Trophoblast cell (in vitro differentiated cells and primary cell): ENCODE results near the gene HSPA4.

Experiments used
- DNase-seq, 2 donors: peaks; one replicate each; pipeline ENCODE4 v3.0.0-alpha.2; 2016
- H2AFZ ChIP-seq: 2 replicates; pipeline ENCODE4 v1.6.1; 2013; ENCODE audit warnings: low read length, moderate library complexity, mild to moderate bottlenecking; ENCODE audit not compliant: insufficient read depth, poor library complexity
- H2AK5ac ChIP-seq: 2 replicates; pipeline ENCODE4 v1.6.1; 2013; ENCODE audit warnings: mild to moderate bottlenecking, low read length
- H2BK120ac ChIP-seq: 2 replicates; pipeline ENCODE4 v1.6.1; 2013; ENCODE audit warnings: low read length, mild to moderate bottlenecking, moderate library complexity; ENCODE audit not compliant: insufficient read depth, poor library complexity
- H2BK12ac ChIP-seq: 2 replicates; pipeline ENCODE4 v1.6.1; 2013; ENCODE audit warnings: mild to moderate bottlenecking, low read length, moderate library complexity
- H2BK5ac ChIP-seq: 2 replicates; pipeline ENCODE4 v1.6.1; 2013; ENCODE audit warnings: low read length, low read depth, moderate library complexity, mild to moderate bottlenecking; ENCODE audit not compliant: poor library complexity
- H3K14ac ChIP-seq: 2 replicates; pipeline ENCODE4 v1.6.1; 2013; ENCODE audit warnings: mild to moderate bottlenecking, low read length
- H3K18ac ChIP-seq: 2 replicates; pipeline ENCODE4 v1.6.1; 2013; ENCODE audit warnings: mild to moderate bottlenecking, low read length
- H3K23ac ChIP-seq: 2 replicates; pipeline ENCODE4 v1.6.1; 2013; ENCODE audit warnings: low read length
- H3K27ac ChIP-seq: 2 replicates; pipeline ENCODE4 v1.5.1; 2013; ENCODE audit warnings: low read depth, mild to moderate bottlenecking, inconsistent platforms, low read length, moderate library complexity
- H3K27me3 ChIP-seq: 2 replicates; pipeline ENCODE4 v1.6.1; 2013; ENCODE audit warnings: inconsistent platforms, mild to moderate bottlenecking, low read length, moderate library complexity; ENCODE audit not compliant: insufficient read depth
- H3K36me3 ChIP-seq, 2 experiments: 1 replicate in 1 of 2; 2 replicates in 1 of 2; pipeline ENCODE4 v1.6.1; 2013; ENCODE audit warnings: low read length in 2 of 2, mild to moderate bottlenecking in 2 of 2, moderate library complexity in 1 of 2; ENCODE audit not compliant: insufficient read depth in 2 of 2, control insufficient read depth in 1 of 2
- H3K4ac ChIP-seq: 2 replicates; pipeline ENCODE4 v1.6.1; 2013; ENCODE audit warnings: low read depth, mild to moderate bottlenecking, low read length, moderate library complexity
- H3K4me1 ChIP-seq, 2 experiments: 1 replicate in 1 of 2; 2 replicates in 1 of 2; pipeline ENCODE4 v1.6.1; 2013; ENCODE audit warnings: low read length in 2 of 2, mild to moderate bottlenecking in 2 of 2, moderate library complexity in 1 of 2; ENCODE audit not compliant: insufficient read depth in 2 of 2, control insufficient read depth in 1 of 2
- H3K4me2 ChIP-seq: 2 replicates; pipeline ENCODE4 v1.6.1; 2013; ENCODE audit warnings: inconsistent platforms, mild to moderate bottlenecking, low read length, moderate library complexity
- H3K4me3 ChIP-seq: 2 replicates; pipeline ENCODE4 v1.5.1; 2013; ENCODE audit warnings: mild to moderate bottlenecking, low read depth, low read length, inconsistent platforms
- H3K79me1 ChIP-seq: one replicate; pipeline ENCODE4 v1.6.1; 2013; ENCODE audit warnings: low read length
- H3K79me2 ChIP-seq: 2 replicates; pipeline ENCODE4 v1.6.1; 2013; ENCODE audit warnings: low read length, mild to moderate bottlenecking; ENCODE audit not compliant: control insufficient read depth, insufficient read depth, poor library complexity
- H3K9ac ChIP-seq: 2 replicates; pipeline ENCODE4 v1.6.1; 2013; ENCODE audit warnings: mild to moderate bottlenecking, low read length
- H3K9me3 ChIP-seq: 2 replicates; pipeline ENCODE4 v1.6.1; 2013; ENCODE audit warnings: low read depth, mild to moderate bottlenecking, control low read depth, inconsistent platforms, low read length; ENCODE audit not compliant: insufficient read depth
- H4K12ac ChIP-seq: 2 replicates; pipeline ENCODE4 v1.6.1; 2013; ENCODE audit warnings: low read depth, mild to moderate bottlenecking, low read length, moderate library complexity
- H4K8ac ChIP-seq: 2 replicates; pipeline ENCODE4 v1.6.1; 2013; ENCODE audit warnings: low read depth, mild to moderate bottlenecking, low read length, moderate library complexity
- H4K91ac ChIP-seq: one replicate; pipeline ENCODE4 v1.6.1; 2013; ENCODE audit warnings: low read depth, mild to moderate bottlenecking, low read length, moderate library complexity
- WGBS: extraction: QIAGEN DNeasy Blood & Tissue Kit; methylation state at CpG from one replicate; pipeline ENCODE4 v1.1.7; 2013; ENCODE audit warnings: missing lambda C conversion rate; ENCODE audit not compliant: insufficient read length, insufficient coverage; ENCODE audit errors: extremely low coverage; 5-methylcytosine and 5-hydroxymethylcytosine counted together

Gene HSPA4

DNA sequence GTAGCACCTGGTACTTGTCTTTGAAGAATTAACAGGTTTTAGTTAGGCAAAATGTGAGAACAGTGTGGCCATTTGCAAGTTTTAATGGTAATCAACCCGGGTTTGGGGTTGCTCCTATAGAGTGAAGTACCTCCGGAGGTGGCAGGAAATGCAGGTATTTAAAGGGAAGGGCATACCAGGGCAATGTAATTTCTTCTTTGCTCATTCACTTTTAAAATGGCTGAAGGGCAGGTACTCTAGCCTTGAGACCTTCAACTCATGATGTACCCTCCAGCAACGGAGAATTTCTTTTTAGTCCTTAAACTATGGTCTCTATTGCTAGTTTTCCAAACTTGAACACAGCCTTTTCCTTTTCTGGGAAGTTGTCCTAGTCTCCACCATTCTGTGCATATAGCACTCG is 1.3 kb upstream of the HSPA4 start:
- Histone ChIP-seq H3K79me1 (peaks cover 15% of the 10 kb centered on the region), H3K9me3 (no peaks in the 10 kb centered on the region), H2AK5ac (no peak overlapping the region), H4K8ac (no peak overlapping the region), H2BK12ac (no peak overlapping the region), H3K18ac (no peak overlapping the region), H2BK5ac (no peak overlapping the region), H3K14ac (no peak overlapping the region), H3K4me1 (peaks cover 3 to 8% of the 10 kb centered on the region in 2 experiments), H3K36me3 (peaks cover 0 to 2% of the 10 kb centered on the region in 2 experiments), H3K27me3 (no peaks in the 10 kb centered on the region), H4K91ac (no peak overlapping the region), H4K12ac (no peak overlapping the region), H3K79me2 (peaks cover 28% of the 10 kb centered on the region), H3K27ac (no peak overlapping the region), H2BK120ac (no peak overlapping the region), H3K4me2 (peak overlapping the region; percentile 91), H3K23ac (no peak overlapping the region), H3K9ac (peak overlapping the region; percentile 55), H3K4me3 (no peak overlapping the region), H2AFZ (no peak overlapping the region), H3K4ac (no peak overlapping the region)
- DNase-seq = no peak
- no CpG with 5 or more reads among the region's 4 CpGs for WGBS

- peak overlapping the region; percentile 82 for H3K9ac ChIP-seq
Observed at GRCh38 chr5:133051061-133051541, 712 bp upstream of the HSPA4 start.

DNA sequence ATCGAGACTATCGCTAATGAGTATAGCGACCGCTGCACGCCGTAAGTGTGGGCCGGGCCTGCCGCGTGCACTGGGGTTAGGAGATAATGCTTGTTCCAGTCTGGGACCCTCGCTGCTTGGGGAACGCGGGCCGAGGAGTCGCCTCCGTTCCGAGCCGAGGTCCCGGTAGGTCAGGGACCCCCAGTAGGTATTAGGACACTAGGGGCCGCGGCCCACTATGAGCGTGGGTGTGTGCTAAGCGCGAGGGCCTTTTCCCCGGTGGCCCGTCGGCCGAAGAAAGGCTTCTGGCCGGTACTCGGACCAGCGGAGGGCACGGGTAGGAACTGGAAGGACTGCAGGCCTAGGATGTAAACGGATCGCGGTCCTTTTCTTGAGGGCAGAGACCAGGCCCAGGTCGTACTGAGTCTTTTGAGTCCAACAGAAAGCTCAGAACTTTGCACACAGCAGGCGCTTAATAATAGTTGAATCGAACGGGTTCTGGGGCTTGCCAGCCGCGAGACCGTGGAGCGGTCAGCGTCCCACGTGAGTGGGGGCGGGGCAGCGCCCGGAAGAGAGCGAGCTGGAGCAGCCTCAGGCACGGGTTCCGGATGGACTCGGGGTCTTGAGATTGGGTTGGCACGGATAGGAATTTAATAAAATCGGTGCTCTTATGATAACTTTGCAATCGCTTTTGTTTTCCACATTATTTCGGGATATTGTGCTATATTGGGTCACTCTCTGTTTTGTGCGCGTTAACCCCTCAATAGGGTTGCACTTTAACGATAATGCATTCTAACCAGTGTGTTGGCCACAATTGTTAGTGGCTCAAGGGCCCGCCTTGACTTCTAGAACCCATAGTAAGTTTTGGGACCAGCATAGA is 733 bp downstream of the HSPA4 start:
- H4K91ac ChIP-seq = peak overlapping the region; percentile 83
- peaks cover 3 to 8% of the 10 kb centered on the region in 2 experiments for H3K4me1 ChIP-seq
- peaks cover 0 to 2% of the 10 kb centered on the region in 2 experiments for H3K36me3 ChIP-seq
- peak overlapping the region; percentile 92 for H4K8ac ChIP-seq
- peak overlapping the region; percentile 95 for H3K4me2 ChIP-seq
- peaks cover 35% of the 10 kb centered on the region for H3K79me2 ChIP-seq
- H3K9me3 ChIP-seq = no peaks in the 10 kb centered on the region
- peak overlapping the region; percentile 70 for H2BK5ac ChIP-seq
- peak; percentile 33 to 70 for DNase-seq
- H4K12ac ChIP-seq = peak overlapping the region; percentile 60
- peak overlapping the region; percentile 77 for H2AFZ ChIP-seq
- peak overlapping the region; percentile 37 for H2BK120ac ChIP-seq
- H3K14ac ChIP-seq = peak overlapping the region; percentile 94
- no CpG with 5 or more reads among the region's 59 CpGs for WGBS
- peak overlapping the region; percentile 95 for H3K4ac ChIP-seq
- peak overlapping the region; percentile 97 for H3K9ac ChIP-seq
- no peak overlapping the region for H2BK12ac ChIP-seq
- peak overlapping the region; percentile 88 for H3K18ac ChIP-seq
- H2AK5ac ChIP-seq = peak overlapping the region; percentile 33
- H3K27ac ChIP-seq = peak overlapping the region; percentile 91
- no peaks in the 10 kb centered on the region for H3K27me3 ChIP-seq
- H3K23ac ChIP-seq = no peak overlapping the region
- H3K79me1 ChIP-seq = peaks cover 15% of the 10 kb centered on the region
- peak overlapping the region; percentile 97 for H3K4me3 ChIP-seq

More at GRCh38 chr5:133051061-133051541, 712 bp upstream of the HSPA4 start:
- Histone ChIP-seq H4K12ac (peak overlapping the region; percentile 96), H3K4ac (peak overlapping the region; percentile 71), H4K8ac (peak overlapping the region; percentile 96), H3K14ac (peak overlapping the region; percentile 93), H2BK5ac (peak overlapping the region; percentile 92), H3K27me3 (no peaks in the 10 kb centered on the region), H4K91ac (peak overlapping the region; percentile 94), H3K9me3 (no peaks in the 10 kb centered on the region), H2BK120ac (peak overlapping the region; percentile 81), H3K23ac (no peak overlapping the region), H3K79me2 (peaks cover 30% of the 10 kb centered on the region), H3K18ac (peak overlapping the region; percentile 89), H2AK5ac (peak overlapping the region; percentile 31), H2AFZ (peak overlapping the region; percentile 93), H2BK12ac (no peak overlapping the region), H3K4me1 (peaks cover 3 to 8% of the 10 kb centered on the region in 2 experiments), H3K27ac (peak overlapping the region; percentile 99), H3K4me3 (peak overlapping the region; percentile 87), H3K36me3 (peaks cover 0 to 2% of the 10 kb centered on the region in 2 experiments), H3K4me2 (peak overlapping the region; percentile 91), H3K79me1 (peaks cover 15% of the 10 kb centered on the region)
- no CpG with 5 or more reads among the region's 15 CpGs for WGBS
- no peak for DNase-seq

DNA sequence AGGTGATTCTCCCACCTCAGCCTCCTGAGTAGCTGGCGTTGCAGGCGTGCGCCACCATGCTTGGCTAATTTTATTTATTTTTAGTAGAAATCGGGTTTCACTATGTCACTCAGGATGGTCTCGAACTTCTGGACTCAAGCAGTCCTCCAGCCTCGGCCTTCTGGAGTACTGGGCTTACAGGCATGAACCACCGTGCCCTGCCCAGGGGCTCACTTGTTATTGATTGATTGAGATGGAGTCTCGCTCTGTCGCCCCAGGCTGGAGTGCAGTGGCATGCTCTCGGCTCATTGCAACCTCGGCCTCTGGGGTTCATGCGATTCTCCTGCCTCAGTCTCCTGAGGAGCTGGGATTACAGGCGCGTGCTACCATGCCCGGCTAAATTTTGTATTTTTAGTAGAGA is 1.6 kb downstream of the HSPA4 start:
- no peak overlapping the region for H2BK5ac ChIP-seq
- H2BK120ac ChIP-seq = no peak overlapping the region
- H3K4me1 ChIP-seq = peaks cover 3 to 8% of the 10 kb centered on the region in 2 experiments
- H3K18ac ChIP-seq = no peak overlapping the region
- H3K23ac ChIP-seq = no peak overlapping the region
- H3K36me3 ChIP-seq = peaks cover 0 to 2% of the 10 kb centered on the region in 2 experiments
- no peaks in the 10 kb centered on the region for H3K27me3 ChIP-seq
- H3K4me2 ChIP-seq = peak overlapping the region; percentile 95
- no CpG with 5 or more reads among the region's 15 CpGs for WGBS
- no peak overlapping the region for H4K12ac ChIP-seq
- H2BK12ac ChIP-seq = no peak overlapping the region
- H2AFZ ChIP-seq = no peak overlapping the region
- no peaks in the 10 kb centered on the region for H3K9me3 ChIP-seq
- no peak overlapping the region for H3K9ac ChIP-seq
- no peak overlapping the region for H2AK5ac ChIP-seq
- H3K79me2 ChIP-seq = peaks cover 41% of the 10 kb centered on the region
- no peak for DNase-seq
- H3K27ac ChIP-seq = no peak overlapping the region
- peak overlapping the region; percentile 100 for H3K4ac ChIP-seq
- peaks cover 15% of the 10 kb centered on the region for H3K79me1 ChIP-seq
- no peak overlapping the region for H3K14ac ChIP-seq
- H4K8ac ChIP-seq = no peak overlapping the region
- H4K91ac ChIP-seq = no peak overlapping the region
- no peak overlapping the region for H3K4me3 ChIP-seq
